Renal pelvis (tissue), 4 donors: ENCODE results near the gene ALDH9A1. TPM values are rescaled to one million over a fixed set of nuclear protein-coding genes. Genes with fewer than 3 reads are reported as not detected.
"Not testable (repeated sequence)": the region's sequence is repeated elsewhere in the genome, so short reads cannot be mapped to it uniquely, and the experiment has no call there.

Experiments
- DNase-seq: peaks from one replicate; pipeline ENCODE4 v3.0.0-alpha.2; 2013
- polyA plus RNA-seq, 3 donors: library from polyadenylated mRNA; unstranded; fragments of 120-200 nt; gene quantifications; one replicate each; pipeline ENCODE4 v1.2.1, GENCODE V29; 2013; ENCODE audit not compliant: insufficient read length in 3 of 3

The ALDH9A1 gene
- polyA plus RNA-seq, 3 donors = 108 to 117 (median 111) TPM

DNA sequence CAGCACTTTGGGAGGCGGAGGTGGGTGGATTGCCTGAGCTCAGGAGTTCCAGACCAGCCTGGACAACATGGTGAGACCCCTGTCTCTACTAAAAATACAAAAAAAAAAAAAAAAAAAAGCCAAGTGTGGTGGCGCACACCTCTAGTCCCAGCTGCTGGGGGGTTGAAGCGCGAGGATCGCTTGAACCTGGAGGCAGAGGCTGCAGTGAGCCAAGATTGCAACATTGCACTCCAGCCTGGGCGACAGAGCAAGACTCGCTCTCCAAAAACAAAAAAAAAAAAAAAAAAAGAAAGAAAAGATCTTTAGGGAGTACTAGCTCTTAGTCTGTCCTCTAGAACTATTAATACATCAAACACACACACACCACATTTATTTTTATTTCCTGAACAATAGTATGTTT is 3.6 kb upstream of the ALDH9A1 start:
- DNase-seq = not testable (repeated sequence)

DNA sequence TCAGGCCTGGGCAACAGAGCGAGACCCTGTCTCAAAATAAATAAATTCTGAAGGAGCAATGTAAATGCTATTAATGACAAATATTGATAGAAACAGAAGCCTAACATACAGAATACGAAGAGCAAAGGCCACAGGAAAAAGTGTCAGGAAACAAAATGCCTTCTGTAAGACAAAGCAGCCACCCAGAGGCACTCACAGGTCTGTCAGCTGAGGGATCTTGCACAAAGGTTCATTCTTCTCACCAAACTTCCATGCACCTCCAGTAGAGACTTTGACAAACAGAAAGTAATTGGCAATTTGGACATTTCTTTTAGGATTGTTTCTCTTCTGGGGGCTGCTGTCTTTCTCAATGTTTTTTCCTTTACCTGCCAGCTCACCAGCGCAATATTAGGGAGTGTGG is 1.2 kb upstream of the ALDH9A1 start:
- no peak for DNase-seq

DNA sequence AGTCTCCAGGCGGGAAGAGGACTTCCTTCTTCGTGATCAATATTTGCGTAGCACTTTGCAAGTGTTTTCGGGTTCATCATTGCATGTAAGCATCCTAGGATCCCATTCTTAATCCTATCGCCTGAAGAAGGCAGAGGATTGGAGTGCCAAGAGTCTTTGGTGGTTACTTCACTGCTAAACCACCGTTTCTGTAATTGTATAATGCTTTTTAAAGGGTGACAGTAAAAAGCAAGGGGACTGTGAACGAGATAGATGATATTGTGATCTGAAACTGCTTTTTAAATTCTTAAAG is 345 bp upstream of the ALDH9A1 start:
- DNase-seq = peak; percentile 4

DNA sequence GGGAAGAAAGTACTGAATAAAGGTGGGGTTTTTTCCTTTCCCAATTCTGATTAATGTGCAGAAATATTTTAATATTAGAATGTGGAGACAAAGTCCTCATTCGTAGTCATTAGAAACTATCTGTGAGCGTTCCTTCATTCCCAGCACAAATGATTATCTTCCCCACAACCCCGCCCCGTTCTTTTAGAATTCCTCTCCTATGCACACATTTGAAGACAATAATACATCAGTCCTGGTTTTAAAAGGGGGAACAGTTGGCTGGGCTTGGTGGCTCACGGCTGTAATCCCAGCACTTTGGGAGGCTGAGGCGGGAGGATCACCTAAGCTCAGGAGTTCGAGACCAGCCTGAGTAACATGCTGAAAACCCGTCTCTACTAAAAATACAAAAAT is 876 bp downstream of the ALDH9A1 start:
- no peak for DNase-seq

DNA sequence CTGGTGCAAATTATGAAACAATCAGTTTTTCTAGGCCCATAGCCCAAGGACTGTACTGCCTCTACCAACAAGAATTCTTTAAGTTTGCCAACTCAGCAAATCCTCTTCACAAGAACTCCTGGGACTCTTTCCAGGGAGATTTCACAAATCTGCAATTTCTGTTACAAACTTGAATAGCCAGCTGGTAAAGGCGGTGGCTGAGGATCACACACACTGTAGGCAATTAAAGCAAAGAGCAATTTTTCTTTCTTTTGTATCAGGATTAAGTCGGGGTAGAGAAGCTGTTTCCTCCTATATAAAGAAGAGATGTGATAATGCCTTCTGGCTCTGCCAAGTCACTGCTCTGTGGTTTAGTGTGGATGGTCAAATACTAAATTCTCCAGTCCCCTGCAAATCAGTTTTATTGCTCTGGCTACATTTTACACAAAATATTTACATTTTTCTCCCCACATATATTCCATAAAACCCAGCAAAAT is 1.7 kb downstream of the ALDH9A1 start:
- DNase-seq = peak; percentile 17

DNA sequence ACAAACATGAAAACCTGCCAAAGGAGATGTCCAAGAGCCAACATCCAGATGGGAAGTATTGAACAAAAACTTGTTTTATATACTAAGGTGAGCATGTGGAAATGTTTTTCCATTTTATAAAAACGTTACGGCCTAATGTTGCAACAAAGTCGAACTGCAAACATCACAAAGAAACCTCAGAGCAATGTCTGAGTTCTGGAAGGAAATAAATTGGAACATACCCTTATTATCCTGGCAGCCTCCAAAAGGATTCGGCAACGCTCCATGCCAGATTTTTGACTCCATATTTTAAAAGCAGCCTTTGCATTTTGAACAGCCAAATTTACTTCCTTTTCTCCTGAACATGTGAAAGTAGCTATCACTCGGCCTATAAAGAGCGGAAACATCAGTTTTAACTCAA is 3.3 kb downstream of the ALDH9A1 start:
- DNase-seq = no peak

DNA sequence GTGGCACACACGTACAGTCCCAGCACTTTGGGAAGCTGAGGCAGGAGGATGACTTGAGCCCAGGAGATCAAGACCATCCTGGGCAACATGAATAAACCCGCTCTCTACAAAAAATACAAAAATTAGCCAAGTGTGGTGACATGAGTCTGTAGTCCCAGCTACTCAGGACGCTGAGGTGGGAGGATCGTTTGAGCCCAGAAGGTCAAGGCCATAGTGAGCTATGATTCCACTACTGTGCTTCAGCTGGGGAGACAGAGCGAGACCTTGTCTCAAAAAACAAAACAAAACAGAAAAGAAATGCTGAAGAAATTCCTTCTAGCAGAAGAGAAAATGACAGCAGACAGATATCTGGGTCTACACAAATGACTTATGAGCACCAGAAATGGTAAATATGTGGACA is 10.3 kb downstream of the ALDH9A1 start:
- DNase-seq = no peak

DNA sequence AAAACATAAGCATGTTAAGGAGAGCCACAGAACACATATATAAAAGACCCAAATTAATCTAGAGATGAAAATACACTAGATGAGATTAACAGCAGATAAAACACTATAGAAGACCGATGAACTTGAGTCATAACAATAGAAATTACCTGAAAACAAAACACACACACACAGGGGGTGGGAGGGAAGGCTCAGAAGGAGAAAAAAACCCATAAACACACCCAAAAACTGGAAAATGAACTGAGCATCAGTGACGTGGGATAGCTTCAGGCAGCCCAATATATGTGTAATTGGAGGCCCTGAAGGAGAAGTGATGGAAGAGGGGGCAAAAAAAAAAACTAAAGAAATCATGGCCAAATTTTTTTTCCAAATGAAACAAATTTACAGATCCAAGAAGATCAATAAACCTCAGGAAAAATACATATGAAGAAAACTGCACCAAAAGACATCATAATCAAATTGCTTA is 11.4 kb downstream of the ALDH9A1 start:
- no peak for DNase-seq

DNA sequence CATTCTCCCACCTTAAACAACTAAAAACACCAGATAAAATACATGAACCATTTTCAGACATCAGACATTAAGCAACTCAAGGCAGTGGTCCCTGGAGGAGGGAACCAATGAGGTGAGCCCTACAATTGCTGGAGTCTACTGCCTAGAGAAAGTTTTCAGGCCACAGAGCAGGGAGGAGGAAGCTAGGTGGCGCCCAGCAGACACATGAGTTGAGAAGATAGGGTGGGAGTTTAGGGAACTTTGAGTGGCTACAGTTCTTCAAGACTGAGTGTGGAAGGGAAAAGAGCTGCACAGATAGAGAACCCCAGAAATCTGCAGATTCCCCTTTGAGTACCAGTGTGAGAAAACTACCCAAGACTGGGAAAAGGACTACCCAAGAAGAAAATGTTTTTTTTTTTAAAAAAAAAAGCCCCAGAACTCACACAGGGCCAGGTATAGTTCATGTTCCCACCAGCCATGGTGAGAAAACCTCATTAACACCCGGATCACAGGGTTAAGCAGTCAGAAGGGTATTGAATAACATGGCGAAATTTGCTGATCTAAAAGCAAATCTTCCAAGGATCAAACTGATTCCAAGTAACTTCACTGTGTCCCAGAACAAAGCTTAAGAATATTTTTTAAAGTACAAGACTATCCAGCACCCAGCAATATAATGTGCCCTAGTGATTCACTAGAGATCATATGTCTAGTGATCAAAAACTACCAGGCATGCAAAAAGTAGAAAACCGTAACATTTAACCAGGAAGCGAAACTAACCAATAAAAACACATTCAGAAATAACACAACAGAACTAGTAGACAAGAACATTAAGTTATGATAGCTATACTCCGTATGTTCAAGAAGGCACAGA is 12.0 kb downstream of the ALDH9A1 start:
- DNase-seq = no peak

DNA sequence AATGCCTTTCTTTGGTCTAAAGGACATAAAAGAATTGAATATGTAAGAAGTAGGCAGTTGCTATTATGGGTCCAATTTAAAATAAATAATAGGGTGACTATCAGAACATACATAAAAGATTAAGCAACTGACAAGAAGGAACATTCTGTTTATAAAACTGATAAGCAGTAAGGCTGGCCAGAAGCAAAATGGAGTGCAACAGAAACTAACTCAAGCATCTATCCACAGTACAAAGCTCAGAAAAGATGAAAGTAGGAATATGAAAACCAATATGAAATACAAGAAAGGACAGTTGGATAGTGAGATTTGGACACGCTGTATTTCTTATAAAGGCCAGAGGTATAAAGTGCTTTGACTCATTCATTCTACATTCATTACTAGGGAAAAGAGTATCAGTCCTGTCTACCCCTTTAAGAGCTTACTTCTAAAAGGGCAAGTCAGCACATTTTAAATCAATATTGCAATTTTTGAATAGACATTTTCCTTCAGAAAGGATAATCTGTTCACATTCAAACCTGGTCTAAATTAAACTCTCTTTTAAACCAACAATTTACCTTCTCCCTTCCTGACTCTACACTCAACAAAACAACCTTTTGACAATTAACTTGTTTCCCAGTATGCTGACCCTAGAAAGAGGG is 14.4 kb downstream of the ALDH9A1 start:
- DNase-seq = no peak

DNA sequence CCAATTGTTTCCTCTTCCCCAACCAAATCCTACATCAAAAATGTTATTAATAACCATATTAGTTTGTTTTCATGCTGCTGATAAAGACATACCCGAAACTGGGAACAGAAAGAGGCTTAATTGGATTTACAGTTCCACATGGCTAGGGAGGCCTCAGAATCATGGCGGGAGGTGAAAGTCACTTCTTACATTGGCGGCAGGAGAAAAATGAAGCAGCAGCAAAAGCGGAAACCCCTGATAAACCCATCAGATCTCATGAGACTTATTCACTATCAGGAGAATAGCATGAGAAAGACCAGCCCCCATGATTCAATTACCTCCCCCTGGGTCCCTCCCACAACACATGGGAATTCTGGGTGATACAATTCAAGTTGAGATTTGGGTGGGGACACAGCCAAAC is 17.6 kb downstream of the ALDH9A1 start:
- DNase-seq = not testable (repeated sequence)

DNA sequence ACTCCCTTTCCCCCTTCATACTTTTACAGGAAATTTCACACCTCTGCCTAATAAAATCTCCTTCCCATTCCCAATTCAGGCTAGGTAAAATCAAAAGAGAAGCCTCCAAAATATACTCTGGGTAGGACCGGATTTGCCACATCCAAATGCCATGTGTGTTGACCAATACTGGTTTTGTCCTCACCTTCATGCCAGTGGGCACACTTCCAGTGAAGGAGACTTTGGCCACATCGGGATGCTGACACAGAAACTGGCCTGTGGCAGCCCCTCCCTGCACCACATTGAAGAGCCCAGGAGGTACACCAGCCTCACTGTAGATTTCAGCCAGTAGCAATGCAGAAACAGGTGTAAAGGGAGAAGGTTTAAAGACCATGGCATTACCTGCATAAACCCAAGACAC is 18.1 kb downstream of the ALDH9A1 start:
- DNase-seq = no peak

DNA sequence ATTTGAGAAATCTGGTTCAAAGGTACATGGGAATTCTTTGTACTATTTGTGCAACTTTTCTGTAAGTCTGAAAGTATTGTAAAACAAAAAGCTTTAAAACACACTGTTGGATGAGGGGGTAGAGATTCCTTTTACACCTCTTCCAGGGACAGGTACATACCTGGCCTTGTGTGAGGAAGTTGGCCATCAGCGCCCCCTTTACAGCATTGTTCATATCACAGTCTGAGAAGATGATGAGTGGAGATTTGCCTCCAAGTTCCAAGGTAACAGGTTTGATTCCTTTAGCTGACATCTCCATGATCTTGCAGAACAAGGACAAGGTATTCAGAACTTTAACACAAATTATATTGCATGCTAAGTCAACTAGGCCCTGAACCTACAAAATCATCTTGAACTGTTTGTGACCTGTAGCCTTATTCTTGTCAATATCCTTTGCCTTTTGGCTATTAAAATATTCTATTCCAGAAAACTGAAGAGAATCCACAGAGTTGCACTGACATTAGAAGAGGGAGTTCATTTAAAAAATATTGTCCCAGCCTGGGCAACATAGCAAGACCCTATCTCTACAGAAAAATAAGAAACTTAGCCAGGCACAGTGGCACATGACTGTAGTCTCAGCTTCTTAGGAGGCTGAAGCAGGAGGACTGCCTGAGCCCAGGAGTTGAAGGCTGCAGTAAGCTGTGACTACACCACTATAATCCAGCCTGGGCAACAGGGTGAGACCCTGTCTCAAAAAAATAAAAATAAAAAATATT is 18.9 kb downstream of the ALDH9A1 start:
- no peak for DNase-seq

DNA sequence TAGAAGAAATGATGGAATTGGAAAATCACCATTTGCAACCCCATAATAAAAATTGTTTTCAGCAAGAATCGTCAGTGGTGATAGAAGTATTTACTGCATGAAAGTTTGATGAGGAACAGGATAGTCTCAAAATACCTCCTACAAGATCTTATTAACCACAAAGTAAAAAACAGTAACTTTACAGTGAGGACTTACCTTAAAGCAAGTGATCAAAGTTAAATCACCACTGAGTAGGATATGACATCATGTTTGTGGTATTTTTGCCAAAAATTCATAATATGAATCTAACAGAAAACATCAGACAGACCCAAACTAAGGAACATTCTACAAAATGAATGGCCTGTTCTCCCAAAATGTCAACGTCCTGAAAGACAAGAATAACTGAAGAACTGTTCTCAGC is 19.9 kb downstream of the ALDH9A1 start:
- DNase-seq = no peak

DNA sequence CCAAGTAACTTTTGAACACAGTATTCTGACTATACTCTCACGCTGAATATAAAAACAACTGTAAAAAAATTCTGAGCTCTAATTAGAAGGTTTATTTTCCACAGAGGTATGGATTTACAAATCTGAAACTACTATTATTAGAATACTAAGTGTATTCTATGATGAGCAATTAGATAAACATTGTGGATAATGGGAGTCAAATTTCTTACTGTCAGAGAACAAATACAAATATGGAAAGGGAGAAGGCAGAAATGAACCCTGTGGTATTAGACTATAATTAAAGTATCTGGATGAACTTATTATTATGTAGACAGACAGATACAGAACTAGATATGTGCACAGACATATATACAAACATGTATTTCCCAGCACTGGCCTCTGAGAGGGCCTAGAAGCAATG is 22.6 kb downstream of the ALDH9A1 start:
- DNase-seq = no peak

DNA sequence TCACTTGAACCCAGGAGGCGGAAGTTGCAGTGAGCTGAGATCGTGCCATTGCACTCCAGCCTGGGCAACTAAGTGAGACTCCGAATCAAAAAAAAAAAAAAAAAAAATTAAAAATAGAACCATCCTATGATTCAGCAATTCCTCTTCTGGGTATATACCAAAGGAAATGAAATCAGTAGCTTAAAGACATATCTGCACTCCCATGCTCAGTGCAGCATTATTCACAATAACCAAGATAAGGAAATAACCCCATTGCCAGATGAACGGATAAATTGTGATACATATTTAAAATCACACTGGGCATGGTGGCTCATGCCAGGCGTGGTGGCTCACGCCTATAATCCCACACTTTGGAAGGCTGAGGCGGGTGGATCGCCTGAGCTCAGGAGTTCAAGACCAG is 23.8 kb downstream of the ALDH9A1 start:
- no peak for DNase-seq

DNA sequence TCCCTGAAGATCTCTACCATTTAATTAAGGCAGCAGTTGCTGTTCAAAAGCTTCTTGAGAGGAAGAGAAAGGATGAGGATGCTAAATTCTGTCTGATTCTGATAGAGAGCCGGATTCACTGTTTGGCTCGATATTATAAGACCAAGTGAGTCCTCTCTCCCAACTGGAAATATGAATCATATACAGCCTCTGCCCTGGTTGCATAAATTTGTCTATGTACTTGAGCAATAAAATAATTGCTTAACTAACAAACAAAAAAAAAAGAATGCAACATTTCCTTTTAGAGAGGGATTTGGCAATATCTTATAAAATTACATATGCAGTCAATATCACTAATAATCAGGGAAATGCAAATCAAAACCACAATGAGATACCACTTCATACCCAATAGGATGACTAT is 26.8 kb downstream of the ALDH9A1 start:
- no peak for DNase-seq

DNA sequence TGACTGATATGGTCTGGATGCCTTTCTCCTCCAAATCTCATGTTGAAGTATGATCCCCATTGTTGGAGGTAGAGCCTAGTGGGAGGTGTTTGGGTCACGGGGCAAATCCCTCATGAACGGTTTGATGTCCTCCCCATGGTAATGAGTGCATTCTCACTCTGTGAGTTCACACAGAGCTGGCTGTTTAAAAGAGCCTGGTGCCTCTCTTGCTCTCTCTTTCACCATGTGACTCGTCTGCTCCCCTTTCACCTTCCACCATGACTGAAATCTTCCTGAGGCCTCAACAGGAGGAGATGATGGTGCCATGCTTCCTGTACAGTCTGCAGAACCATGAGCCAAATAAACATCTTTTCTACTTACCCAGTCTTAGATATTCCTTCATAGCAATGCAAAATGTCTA is 30.2 kb downstream of the ALDH9A1 start:
- no peak for DNase-seq

DNA sequence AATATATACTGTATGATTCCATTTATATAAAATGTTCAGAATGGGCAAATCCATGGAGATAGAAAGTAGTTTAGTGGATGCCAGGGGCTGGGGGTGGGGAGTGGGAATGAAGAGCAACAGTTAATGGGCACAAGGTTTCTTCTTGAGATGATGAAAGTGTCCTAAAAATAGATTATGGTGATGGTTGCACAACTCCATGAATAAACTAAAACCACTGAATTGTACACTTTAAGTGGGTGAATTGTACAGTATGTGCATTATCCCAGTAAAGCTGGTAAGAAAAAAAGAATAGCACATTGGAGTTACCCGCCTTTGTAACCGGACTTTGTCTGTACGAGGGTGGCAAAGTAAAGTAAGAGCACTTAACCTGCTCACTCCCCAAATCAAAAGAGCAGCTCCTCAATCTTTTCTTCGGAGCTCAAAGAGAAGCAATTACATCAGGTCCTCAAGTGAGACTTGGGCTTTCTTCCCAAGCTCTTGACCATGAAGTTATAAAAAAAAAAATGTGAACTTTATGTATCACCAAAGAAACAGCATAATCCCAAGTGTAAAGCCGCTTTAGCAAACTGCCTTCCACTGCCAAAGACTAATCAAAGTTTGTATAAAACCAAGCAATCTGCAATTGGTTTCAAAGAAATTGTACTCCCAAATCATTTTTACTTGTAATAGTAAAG is 32.1 kb downstream of the ALDH9A1 start:
- DNase-seq = no peak

DNA sequence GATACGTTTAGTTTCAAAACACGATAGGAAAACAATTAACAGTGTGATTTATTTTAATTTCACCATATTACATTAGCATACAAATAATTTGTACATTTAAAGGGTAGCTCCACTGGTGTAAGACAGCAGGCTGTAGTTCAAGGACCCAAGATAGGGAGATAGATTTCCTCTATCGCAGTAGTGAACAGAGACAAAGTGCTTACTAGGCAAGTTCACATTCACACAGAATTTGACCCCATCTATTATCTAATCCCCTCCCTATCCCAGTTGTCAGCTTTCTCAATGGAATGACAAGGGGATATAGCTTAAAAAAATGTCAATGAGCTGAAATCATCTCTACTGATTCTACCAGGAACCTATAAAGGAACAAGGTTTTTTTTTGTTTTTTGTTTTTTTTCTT is 36.2 kb downstream of the ALDH9A1 start:
- DNase-seq = no peak

DNA sequence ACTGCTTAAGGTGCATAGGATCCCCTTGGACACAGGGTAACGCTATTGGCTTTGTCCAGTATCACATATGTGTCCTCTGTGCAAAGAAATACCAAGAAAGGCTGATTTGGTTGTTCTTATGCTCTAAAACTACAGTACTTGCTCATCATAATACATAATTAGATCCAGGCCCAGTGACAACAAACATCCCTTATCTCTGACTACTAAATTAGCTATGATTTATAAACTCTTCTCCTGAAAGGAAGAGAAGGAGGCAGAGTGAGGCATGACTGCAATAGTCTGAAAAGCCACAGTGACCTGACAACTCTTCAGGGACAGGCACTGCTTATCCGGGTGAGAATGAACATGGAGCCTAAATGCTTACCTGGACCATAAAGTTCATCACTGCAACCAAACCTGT is 36.7 kb downstream of the ALDH9A1 start:
- DNase-seq = no peak

DNA sequence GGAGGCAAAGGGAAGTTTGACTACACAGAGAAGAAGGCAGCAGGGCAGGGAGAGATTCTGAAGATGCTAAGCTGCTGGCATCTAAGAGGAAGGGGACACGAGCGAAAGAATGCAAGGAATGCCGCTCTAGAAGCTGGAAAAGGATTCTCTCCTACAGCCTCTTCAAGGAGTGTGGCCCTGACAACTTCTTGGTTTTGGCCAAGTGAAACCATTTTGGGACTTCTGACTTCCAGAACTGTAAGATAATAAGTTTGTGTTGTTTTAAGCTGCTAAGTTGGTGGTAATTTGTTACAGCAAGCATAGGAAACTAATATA is 38.8 kb downstream of the ALDH9A1 start:
- DNase-seq = no peak
